NCI-H510A treated with DMSO at 0.1 percent for 48 hours (cell line): Measurements from ENCODE around the gene ANKRD11.
"Not testable (repeated sequence)": the region's sequence is repeated elsewhere in the genome, so short reads cannot be mapped to it uniquely, and the experiment has no call there.

Experiments used
- DNase-seq: peaks from one replicate; lab custom pipeline; 2025; lab: John Stamatoyannopoulos, UW

Gene ANKRD11

GRCh38 chr16:89478576-89479221, 11.7 kb downstream of the ANKRD11 start:
- DNase-seq = no peak

DNA sequence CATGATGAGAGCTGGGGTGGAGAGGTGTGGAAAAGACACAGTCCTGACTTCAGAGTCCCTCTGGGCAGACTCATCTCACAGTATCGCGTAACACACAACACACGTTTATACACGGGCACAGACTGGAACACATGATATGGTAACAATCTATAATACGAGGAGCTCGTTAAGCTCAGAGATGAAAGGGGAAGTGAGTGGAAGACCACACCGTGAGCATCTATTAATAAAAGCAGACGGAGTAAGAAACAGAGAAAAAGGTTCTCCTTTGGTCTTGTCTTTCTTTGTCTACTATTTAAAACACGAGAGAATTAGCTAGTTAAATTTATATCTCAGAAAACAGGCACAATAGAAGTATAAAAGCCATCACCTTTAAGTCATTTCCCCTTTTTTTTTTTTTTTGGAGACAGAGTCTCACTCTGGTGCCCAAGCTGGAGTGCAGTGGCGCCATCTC, 13.5 kb downstream of the ANKRD11 start:
- DNase-seq = no peak

DNA sequence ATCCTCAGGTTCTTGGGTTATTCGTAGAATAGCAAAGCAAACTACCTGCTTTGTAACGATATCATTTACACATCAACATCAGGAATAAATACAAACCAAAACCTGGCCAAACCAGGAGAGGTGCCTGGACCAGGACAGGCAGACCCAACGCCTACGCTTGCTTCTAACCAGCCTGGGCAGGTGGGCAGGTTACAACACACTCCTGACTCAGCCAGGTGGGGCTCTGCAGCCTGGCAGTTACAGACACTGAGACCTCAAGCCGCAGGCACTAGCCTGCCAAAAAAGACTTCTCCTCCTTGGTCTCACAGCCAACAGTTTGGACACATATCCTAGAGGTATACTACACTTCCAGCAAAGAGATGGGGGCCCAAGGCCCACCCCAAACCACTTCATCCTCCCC, 14.0 kb downstream of the ANKRD11 start:
- no peak for DNase-seq

DNA sequence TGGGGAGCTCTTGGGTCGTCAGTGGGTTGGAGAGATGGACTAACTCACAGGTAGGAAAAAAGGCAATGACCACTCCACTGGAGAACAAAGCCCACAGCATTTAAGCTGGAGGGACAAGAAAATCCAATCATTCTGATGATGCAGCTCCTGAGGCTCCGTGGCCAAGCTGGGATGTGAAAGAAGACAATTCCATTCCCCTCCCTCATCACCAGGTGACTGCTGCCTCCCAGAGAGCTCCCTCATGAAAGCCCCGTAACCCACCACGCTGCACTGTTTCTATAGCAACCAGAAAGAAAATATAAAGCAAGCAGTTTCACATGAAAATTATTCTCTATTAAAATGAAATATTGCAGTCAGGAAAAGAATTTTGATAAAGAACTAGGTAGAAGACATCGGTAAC, 15.2 kb downstream of the ANKRD11 start:
- no peak for DNase-seq

- no peak for DNase-seq
Observed at GRCh38 chr16:89473791-89474414, 16.5 kb downstream of the ANKRD11 start.

- no peak for DNase-seq
Observed at GRCh38 chr16:89473136-89473712, 17.1 kb downstream of the ANKRD11 start.

- DNase-seq = no peak
Observed at GRCh38 chr16:89472711-89473075, 17.7 kb downstream of the ANKRD11 start.

DNA sequence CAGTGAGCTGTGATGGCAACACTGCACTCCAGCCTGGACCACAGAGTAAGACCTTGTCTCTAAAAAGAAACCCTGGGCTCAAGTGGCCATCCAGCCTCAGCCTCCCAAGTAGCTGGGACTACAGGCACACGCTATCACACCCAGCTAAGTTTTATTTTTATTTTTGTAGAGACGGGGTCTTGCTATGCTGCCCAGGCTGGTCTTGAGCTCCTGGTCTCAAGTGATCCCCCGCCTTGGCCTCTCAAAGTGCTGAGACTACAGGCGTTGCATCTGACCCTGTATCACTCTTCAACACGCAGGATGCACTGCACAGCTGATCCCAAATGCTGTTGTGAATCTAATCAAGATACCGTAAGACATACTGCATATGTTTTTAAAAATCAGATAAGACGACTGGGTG, 23.0 kb downstream of the ANKRD11 start:
- DNase-seq = no peak

DNA sequence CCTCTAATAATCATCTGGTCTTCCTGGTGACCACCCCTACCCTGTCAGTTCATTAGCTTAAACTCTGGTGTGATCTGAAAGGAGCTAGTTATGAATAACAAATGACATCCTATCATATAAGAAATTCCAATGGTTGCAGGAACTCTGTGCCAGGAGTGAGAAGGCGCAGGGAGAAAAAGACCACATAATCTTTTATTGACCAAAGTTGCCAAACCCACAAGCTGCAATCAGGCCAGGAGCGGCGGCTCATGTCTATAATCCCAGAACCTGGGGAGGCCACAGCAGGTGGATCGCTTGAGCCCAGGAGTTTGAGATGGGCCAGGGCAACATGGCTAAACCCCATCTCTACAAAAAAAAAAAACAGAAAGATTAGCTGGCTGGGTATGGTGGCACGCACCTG, 23.4 kb downstream of the ANKRD11 start:
- no peak for DNase-seq

GRCh38 chr16:89463312-89463711, 27.0 kb downstream of the ANKRD11 start:
- DNase-seq = not testable (repeated sequence)

DNA sequence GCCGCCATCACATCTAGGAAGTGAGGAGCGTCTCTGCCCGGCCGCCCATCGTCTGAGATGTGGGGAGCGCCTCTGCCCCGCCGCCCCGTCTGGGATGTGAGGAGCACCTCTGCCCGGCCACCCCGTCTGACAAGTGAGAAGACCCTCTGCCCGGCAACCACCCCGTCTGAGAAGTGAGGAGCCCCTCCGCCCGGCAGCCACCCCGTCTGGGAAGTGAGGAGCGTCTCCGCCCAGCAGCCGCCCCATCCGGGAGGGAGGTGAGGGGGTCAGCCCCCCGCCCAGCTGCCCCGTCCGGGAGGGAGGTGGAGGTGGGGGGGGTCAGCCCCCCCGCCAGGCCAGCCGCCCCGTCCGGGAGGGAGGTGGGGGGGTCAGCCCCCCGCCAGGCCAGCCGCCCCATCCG, 27.7 kb downstream of the ANKRD11 start:
- DNase-seq = not testable (repeated sequence)

GRCh38 chr16:89461890-89462289, 28.5 kb downstream of the ANKRD11 start:
- DNase-seq = not testable (repeated sequence)

DNA sequence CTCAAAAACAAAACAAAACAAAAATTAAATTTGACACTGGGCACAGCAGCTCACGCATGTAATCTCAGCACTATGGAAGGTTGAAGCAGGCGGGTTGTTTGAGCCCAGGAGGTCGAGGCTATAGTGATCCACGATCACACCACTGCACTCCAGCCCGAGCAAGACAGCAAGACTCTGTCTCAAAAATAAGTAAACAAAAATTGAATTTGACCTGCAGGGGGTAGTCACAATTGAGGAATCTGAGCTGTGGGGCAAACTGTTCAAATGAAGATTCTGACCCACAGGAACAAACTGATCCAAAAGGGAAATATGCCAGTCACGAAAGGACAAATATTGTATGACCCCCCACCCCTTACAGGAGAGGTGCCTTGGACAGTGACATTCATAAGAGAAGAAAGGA, 29.8 kb downstream of the ANKRD11 start:
- no peak for DNase-seq

- DNase-seq = no peak
Observed at GRCh38 chr16:89458967-89459366, 31.4 kb downstream of the ANKRD11 start.

DNA sequence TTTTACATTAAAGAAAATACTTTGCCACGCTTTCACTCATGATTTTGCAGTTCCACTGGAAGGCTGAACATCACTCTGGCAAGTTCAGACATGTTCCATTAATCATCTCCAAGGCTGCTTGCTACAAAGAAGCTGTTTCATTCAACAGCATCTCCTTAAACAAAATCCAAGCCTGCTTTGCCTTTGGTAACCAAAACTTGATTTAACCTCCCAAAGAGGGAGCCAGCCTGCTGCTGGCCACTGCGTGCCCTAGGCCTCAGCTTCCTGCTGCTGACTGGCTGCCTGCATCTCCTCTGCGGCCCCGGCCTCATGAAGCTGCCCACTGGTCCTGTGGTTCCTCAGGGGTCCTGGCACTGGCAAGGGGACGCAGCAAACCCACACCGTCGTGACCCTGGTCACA, 31.8 kb downstream of the ANKRD11 start:
- no peak for DNase-seq

DNA sequence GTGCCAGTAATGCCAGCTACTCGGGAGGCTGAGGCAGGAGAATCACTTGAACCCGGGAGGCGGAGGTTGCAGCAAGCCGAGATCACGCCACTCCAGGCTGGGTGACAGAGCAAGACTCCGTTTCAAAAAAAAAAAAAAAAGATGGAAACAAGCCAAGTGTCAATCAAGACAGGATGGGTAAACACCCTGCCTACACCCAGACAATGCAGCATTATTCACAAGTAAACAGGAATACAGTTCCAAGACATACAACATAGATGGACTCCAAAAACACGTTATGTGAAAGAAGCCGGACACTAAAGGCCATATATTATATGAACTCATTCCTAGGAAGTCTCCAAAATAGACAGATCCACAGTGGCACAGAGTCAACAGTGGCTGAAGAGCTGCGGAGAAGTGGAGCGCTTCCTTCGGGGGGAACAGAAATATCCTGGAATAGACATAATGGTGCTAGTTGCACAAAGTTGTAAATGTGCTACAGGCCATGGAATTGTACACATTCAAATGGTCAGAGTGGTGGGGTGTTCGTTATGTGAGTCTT, 33.9 kb downstream of the ANKRD11 start:
- DNase-seq = no peak

- DNase-seq = no peak
Observed at GRCh38 chr16:89455692-89456091, 34.7 kb downstream of the ANKRD11 start.

DNA sequence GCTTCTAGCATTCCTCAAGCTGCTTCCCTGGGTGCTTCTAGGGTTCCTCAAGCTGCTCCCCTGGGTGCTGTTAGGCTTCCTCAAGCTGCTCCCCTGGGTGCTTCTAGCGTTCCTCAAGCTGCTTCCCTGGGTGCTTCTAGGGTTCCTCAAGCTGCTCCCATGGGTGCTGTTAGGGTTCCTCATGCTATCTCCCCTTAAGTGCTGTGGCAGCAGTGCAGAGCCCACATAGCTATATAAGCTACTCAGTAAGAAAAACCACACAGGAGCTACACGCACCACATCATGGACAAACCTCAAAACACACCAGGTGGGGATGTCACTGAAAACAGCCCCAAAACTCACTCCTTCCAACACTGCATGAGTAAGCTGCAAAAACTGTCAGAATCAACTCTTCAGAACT, 35.2 kb downstream of the ANKRD11 start:
- DNase-seq = no peak

DNA sequence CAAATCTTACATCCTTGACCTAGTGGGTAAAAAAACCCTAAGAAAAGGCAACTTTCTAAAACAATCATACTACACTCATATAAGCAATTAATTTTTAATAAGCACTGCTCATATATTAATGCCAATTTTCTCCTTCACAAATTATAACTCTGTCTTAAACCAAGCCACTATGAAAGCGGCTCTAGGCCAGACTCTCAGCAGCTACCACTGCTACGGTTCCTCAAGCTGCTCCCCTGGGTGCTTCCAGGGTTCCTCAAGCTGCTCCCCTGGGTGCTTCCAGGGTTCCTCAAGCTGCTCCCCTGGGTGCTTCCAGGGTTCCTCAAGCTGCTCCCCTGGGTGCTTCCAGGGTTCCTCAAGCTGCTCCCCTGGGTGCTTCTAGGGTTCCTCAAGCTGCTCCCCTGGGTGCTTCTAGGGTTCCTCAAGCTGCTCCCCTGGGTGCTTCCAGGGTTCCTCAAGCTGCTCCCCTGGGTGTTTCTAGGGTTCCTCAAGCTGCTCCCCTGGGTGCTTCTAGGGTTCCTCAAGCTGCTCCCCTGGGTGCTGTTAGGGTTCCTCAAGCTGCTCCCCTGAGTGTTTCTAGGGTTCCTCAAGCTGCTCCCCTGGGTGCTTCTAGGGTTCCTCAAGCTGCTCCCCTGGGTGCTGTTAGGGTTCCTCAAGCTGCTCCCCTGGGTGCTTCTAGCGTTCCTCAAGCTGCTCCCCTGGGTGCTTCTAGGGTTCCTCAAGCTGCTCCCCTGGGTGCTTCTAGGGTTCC, 35.8 kb downstream of the ANKRD11 start:
- DNase-seq = not testable (repeated sequence)

DNA sequence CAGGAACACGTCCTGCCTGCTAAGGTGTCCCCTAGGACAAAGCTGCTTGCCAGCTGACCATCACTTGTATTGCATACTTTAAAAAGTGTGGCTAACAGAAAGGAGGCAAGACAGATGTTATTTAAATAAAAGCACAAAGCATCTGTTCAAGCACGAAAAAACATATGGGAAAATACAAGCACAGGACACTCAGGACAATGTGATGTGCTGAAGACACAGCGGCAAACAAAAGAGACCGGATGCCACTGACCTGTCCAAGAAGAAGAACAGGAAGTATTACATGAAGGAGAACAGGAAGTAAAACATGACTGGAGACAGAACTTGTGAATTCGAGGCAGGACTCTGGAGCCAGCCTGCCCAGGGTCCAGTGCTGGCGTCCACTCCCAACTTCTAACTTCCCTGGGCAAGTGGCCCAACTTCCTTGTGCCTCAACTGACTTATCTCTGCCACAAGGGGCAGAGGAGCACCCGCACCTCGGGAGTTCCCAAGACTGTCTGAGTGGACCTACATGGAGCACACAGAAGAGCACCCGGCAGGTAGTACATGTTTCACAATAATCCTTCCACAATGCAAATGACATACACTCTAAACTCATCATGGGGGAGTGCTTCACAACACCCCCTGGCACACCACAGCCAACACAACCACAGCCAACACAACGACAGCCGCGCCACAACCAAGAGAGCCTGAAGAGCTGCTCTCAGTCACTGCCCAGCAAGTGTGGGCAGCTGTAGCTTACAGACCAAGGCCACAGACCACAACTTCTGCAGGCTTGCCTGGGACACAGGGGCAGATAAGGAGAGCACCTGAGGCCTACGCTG, 36.6 kb downstream of the ANKRD11 start:
- DNase-seq = no peak

- no peak for DNase-seq
Observed at GRCh38 chr16:89452925-89453324, 37.4 kb downstream of the ANKRD11 start.

- DNase-seq = no peak
Observed at GRCh38 chr16:89452241-89452640, 38.1 kb downstream of the ANKRD11 start.
